IPS DF 4.7 (cell line): ENCODE results near the gene CHMP4A.

ENCODE experiments used
- DNase-seq: peaks from one replicate; pipeline ENCODE4 v3.0.0-alpha.2; 2013; ENCODE audit warnings: low spot score; ENCODE audit errors: extremely low read depth

Gene CHMP4A

GRCh38 chr14:24179961-24180796 lies 33.1 kb downstream of the CHMP4A start:
- DNase-seq, result no peak

- DNase-seq, result no peak
Observed at GRCh38 chr14:24179294-24179960, 33.9 kb downstream of the CHMP4A start.

- DNase-seq, result no peak
Observed at GRCh38 chr14:24178399-24179178, 34.7 kb downstream of the CHMP4A start.

- DNase-seq, result no peak
Observed at GRCh38 chr14:24177891-24178290, 35.4 kb downstream of the CHMP4A start.

GRCh38 chr14:24177041-24177825 lies 36.1 kb downstream of the CHMP4A start:
- DNase-seq, result no peak

- no peak for DNase-seq
Observed at GRCh38 chr14:24176599-24176998, 36.7 kb downstream of the CHMP4A start.

GRCh38 chr14:24172871-24173281 lies 40.4 kb downstream of the CHMP4A start:
- no peak for DNase-seq

GRCh38 chr14:24172261-24172860 lies 40.9 kb downstream of the CHMP4A start:
- DNase-seq, result no peak

GRCh38 chr14:24171422-24172260 lies 41.6 kb downstream of the CHMP4A start, which contains the start of gene REC8:
TSS of gene REC8 (plus strand) at chr14:24172080. CDS start at chr14:24172553, 473 bp downstream.
- no peak for DNase-seq

GRCh38 chr14:24167469-24168114 lies 45.7 kb downstream of the CHMP4A start:
- no peak for DNase-seq

- no peak for DNase-seq
Observed at GRCh38 chr14:24165785-24166184, 47.5 kb downstream of the CHMP4A start.

GRCh38 chr14:24164518-24164991 lies 48.7 kb downstream of the CHMP4A start:
- DNase-seq, result no peak

GRCh38 chr14:24162093-24162492 lies 51.2 kb downstream of the CHMP4A start:
- DNase-seq, result no peak

- peak; percentile 92 for DNase-seq
Observed at GRCh38 chr14:24160850-24161804, 52.2 kb downstream of the CHMP4A start, which contains the start of gene IRF9. TSS of gene IRF9 (plus strand) at chr14:24161265. CDS start at chr14:24162145, 880 bp downstream.

GRCh38 chr14:24160499-24160849 lies 52.8 kb downstream of the CHMP4A start:
- no peak for DNase-seq

- no peak for DNase-seq
Observed at GRCh38 chr14:24159777-24160498, 53.4 kb downstream of the CHMP4A start.
